GM19023 (cell line): Measurements from ENCODE around the gene SLC5A9.

Experiments
- ATAC-seq: cut with Tn5 transposase; IDR thresholded peaks from one replicate; pipeline ENCODE4 v1.9.1; 2021; ENCODE audit warnings: mild to moderate bottlenecking, moderate library complexity; ENCODE audit not compliant: unreplicated experiment

Gene SLC5A9

GRCh38 chr1:48222501-48223242, at the start of gene SLC5A9:
Gene SLC5A9 (plus strand): TSS chr1:48222716. CDS start chr1:48222737, 21 bp downstream.
- no peak for ATAC-seq

- ATAC-seq, result no peak
Observed at GRCh38 chr1:48175116-48175515, 47.4 kb upstream of the SLC5A9 start.

GRCh38 chr1:48177257-48177656, 45.3 kb upstream of the SLC5A9 start:
- no peak for ATAC-seq

- ATAC-seq, result no peak
Observed at GRCh38 chr1:48181669-48182367, 40.7 kb upstream of the SLC5A9 start.

- peak; percentile 69 for ATAC-seq
Observed at GRCh38 chr1:48182439-48182838, 40.1 kb upstream of the SLC5A9 start.

- ATAC-seq, result no peak
Observed at GRCh38 chr1:48186306-48186839, 36.1 kb upstream of the SLC5A9 start.

- no peak for ATAC-seq
Observed at GRCh38 chr1:48187969-48188563, 34.5 kb upstream of the SLC5A9 start.

GRCh38 chr1:48190881-48191280, 31.6 kb upstream of the SLC5A9 start:
- ATAC-seq, result no peak

- no peak for ATAC-seq
Observed at GRCh38 chr1:48194801-48195200, 27.7 kb upstream of the SLC5A9 start.

- no peak for ATAC-seq
Observed at GRCh38 chr1:48196237-48196636, 26.3 kb upstream of the SLC5A9 start.

- no peak for ATAC-seq
Observed at GRCh38 chr1:48198970-48199369, 23.5 kb upstream of the SLC5A9 start.

- ATAC-seq, result no peak
Observed at GRCh38 chr1:48200166-48200900, 22.2 kb upstream of the SLC5A9 start.

- no peak for ATAC-seq
Observed at GRCh38 chr1:48202030-48202752, 20.3 kb upstream of the SLC5A9 start.

- ATAC-seq, result no peak
Observed at GRCh38 chr1:48203287-48203900, 19.1 kb upstream of the SLC5A9 start.

GRCh38 chr1:48205522-48205921, 17.0 kb upstream of the SLC5A9 start:
- no peak for ATAC-seq

GRCh38 chr1:48206371-48206770, 16.1 kb upstream of the SLC5A9 start:
- no peak for ATAC-seq

GRCh38 chr1:48207131-48207530, 15.4 kb upstream of the SLC5A9 start:
- ATAC-seq, result no peak

- no peak for ATAC-seq
Observed at GRCh38 chr1:48207536-48208075, 14.9 kb upstream of the SLC5A9 start.

GRCh38 chr1:48208251-48208650, 14.3 kb upstream of the SLC5A9 start:
- no peak for ATAC-seq

- no peak for ATAC-seq
Observed at GRCh38 chr1:48208652-48209051, 13.9 kb upstream of the SLC5A9 start.
